Fibroblast of mammary gland (primary cell): Measurements from ENCODE around the gene E2F2.

Experiments used
- DNase-seq: peaks from one replicate; pipeline ENCODE4 v3.0.0-alpha.2; 2010; ENCODE audit warnings: low read depth
- H3K4me3 ChIP-seq: 2 replicates; pipeline ENCODE4 v1.5.1; 2011; ENCODE audit warnings: low read depth, mild to moderate bottlenecking, low read length, moderate library complexity; ENCODE audit not compliant: control insufficient read depth
- CTCF ChIP-seq: conservative IDR thresholded peaks from 2 replicates; pipeline ENCODE4 v1.5.1; 2011; ENCODE audit warnings: low read depth, low read length, inconsistent platforms; ENCODE audit not compliant: control insufficient read depth, insufficient read depth

The E2F2 gene

GRCh38 chr1:23481026-23481597 is 49.9 kb downstream of the E2F2 start:
- no peak for DNase-seq

GRCh38 chr1:23480187-23481025 is 50.6 kb downstream of the E2F2 start:
- DNase-seq: no peak
- TF ChIP-seq CTCF: no peak
- no peak overlapping the region for H3K4me3 ChIP-seq

More at GRCh38 chr1:23481026-23481597, 49.9 kb downstream of the E2F2 start:
- no peak overlapping the region for H3K4me3 ChIP-seq
- TF ChIP-seq CTCF: no peak

DNA sequence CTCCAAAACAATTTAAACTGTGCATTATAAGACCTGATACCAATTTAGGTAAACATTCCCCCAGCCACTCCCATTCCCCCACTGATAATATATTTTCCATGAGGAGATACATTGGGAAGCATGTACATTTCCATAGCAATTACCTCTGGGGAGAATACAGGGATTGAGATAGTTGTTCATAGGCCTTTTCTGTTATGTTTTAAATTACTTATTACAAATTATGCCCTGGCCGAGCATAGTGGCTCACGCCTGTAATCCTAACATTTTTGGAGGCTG is 51.4 kb downstream of the E2F2 start:
- no peak for TF ChIP-seq CTCF
- no peak overlapping the region for H3K4me3 ChIP-seq
- DNase-seq: no peak

DNA sequence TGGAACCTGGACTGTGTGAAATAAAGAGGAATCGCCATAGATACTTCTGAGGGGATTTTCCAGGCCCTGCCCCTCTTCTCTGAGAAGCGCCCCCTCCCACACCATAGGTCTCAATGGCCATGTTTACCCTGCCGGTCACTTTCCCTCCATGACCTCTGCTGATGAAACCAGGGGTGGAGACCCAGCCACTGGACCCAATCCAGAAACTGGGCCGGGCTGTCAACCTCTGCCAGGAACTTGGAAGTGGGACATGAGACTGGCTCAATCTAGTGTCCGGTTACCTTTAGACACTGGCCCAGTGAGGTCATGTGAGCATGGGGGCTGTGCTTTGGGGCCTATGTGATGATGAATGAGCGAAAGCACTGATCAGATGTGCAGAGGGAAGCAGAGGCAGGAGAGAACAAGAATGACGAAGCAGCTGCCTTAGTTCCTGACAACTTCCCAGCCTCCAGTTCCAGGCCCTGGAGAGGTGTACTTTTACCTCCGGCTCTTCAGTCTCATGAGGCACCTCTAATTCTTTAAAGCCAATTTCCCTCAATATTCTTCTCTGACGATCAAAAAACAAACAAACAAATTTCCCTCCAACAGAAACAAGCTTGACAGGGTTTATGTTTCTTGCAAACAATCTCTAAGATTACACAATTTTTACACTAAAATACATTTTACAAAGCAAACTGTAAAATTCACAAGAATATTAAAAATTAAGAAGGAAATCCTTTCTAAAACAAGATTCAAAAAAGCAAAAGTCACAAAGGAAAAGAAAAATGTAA is 52.0 kb downstream of the E2F2 start:
- no peak overlapping the region for H3K4me3 ChIP-seq
- DNase-seq: peak; percentile 97
- TF ChIP-seq CTCF: no peak

DNA sequence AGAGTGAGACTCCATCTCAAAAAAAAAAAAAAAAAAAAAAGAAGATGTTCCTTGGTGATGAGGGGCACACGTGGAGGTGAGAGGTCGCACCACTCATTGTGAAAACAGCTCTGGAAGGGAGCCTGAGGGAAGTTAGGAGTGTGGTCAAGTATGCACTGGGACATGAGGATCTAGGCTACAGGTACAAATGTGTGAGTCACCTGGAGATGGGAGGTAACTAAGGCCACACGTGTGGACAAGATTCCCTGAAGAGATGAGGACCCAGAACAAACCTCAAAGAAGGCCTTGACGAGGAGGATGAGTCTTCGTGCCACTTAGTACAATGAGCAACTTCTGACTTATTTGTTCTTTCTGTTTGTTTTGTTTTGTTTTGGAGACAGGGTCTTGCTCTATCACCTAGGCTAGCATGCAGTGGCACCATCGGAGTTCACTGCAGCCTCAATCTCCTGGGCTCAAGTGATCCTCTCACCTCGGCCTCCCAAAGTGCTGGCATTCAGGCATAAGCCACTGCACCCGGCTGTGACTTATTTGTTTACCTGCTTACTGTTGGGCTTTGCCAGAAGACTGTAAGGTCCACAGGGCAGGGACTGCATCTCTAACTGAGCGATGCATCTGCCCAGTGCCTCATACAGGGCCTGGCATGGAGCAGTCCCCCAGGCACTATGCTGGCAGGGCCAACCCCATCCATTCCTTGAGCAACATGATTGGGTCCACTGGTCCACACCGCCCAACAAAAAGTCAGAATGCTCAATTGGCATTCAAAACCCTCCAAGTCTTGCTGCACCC is 53.5 kb downstream of the E2F2 start:
- TF ChIP-seq CTCF: no peak
- no peak overlapping the region for H3K4me3 ChIP-seq
- DNase-seq: peak; percentile 51

DNA sequence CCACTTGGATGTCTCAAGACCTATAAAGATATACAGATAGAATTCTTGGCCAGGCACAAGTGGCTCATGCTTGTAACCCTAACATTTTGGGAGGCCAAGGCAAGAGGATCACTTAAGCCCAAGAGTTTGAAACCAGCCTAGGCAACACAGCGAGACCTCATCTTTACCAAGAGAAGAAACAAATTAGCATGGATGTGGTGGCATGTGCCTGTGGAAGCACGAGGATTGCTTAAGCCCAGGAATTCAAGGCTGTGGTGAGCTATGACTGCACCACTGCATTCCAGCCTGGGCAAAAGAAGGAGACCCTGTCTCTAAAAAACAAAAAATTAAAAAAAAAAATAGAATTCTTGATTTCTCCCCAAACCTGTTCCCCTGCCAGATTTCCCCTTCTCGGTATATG is 55.4 kb downstream of the E2F2 start:
- no peak for TF ChIP-seq CTCF
- no peak for DNase-seq
- no peak overlapping the region for H3K4me3 ChIP-seq
